Measurements from ENCODE around the gene CCDC120. TPM values are rescaled to one million over a fixed set of nuclear protein-coding genes. Genes with fewer than 3 reads are reported as not detected.

The CCDC120 gene
- total and polyA plus RNA-seq, 11 donors: 0.48 to 3.3 (median 1.1) TPM

- Histone ChIP-seq H3K4me3 (no peak overlapping the region), H3K36me3 (no peaks in the 10 kb centered on the region), H3K9me3 (peaks cover 0 to 5% (median 0%) of the 10 kb centered on the region in 12 donors), H3K4me1 (no peaks in the 10 kb centered on the region), H3K27ac (no peak overlapping the region), H3K27me3 (no peaks in the 10 kb centered on the region)
- 71 to 82% (median 80%) methylated on average over 6 to 10 of the region's 10 CpGs for WGBS, 4 donors
- intact Hi-C loops (cut with DNase I): loop anchor here in 1 of 10 donors (10.0 kb wide), 1 partner anchor 365 kb away; the partner anchor contains the start of gene SUV39H1
- TF ChIP-seq CTCF (IDR thresholded peaks at IDR 0.05): no peak
- TF ChIP-seq POLR2A (IDR thresholded peaks at IDR 0.05): no peak
- ATAC-seq (no peak), DNase-seq (no peak)
Observed at GRCh38 chrX:49059681-49060085, 884 bp downstream of the CCDC120 start.

- DNase-seq (no peak), ATAC-seq (no peak)
- whole genome bisulfite sequencing, 4 donors: 68 to 88% (median 80%) methylated on average over 2 to 3 of the region's 3 CpGs
- no peak for TF ChIP-seq POLR2A (IDR thresholded peaks at IDR 0.05)
- no peak for TF ChIP-seq CTCF (IDR thresholded peaks at IDR 0.05)
- H3K27me3 ChIP-seq: no peaks in the 10 kb centered on the region
- intact Hi-C loops (cut with DNase I): no loop called here
- H3K36me3 ChIP-seq: no peaks in the 10 kb centered on the region
- H3K4me1 ChIP-seq: no peaks in the 10 kb centered on the region
- H3K27ac ChIP-seq: no peak overlapping the region
- no peak overlapping the region for H3K4me3 ChIP-seq
- no peaks in the 10 kb centered on the region for H3K9me3 ChIP-seq
Observed at GRCh38 chrX:49060914-49061313, 2.1 kb downstream of the CCDC120 start.

- Histone ChIP-seq H3K9me3 (no peaks in the 10 kb centered on the region), H3K36me3 (no peaks in the 10 kb centered on the region), H3K27ac (no peak overlapping the region), H3K27me3 (no peaks in the 10 kb centered on the region), H3K4me3 (no peak overlapping the region), H3K4me1 (no peaks in the 10 kb centered on the region)
- WGBS, 4 donors: 66 to 76% (median 72%) methylated on average over 6 to 7 of the region's 7 CpGs
- TF ChIP-seq CTCF (IDR thresholded peaks at IDR 0.05) (no peak), POLR2A (IDR thresholded peaks at IDR 0.05) (no peak)
- intact Hi-C loops (cut with DNase I): no loop called here
- ATAC-seq (no peak), DNase-seq (no peak)
Observed at GRCh38 chrX:49061490-49061889, 2.7 kb downstream of the CCDC120 start.

GRCh38 chrX:49061916-49062315, 3.1 kb downstream of the CCDC120 start:
- ATAC-seq (no peak), DNase-seq (no peak)
- Histone ChIP-seq H3K27ac (no peak overlapping the region), H3K4me1 (no peaks in the 10 kb centered on the region), H3K36me3 (no peaks in the 10 kb centered on the region), H3K27me3 (no peaks in the 10 kb centered on the region), H3K4me3 (no peak overlapping the region), H3K9me3 (no peaks in the 10 kb centered on the region)
- 81 to 85% (median 82%) methylated on average over 8 to 10 of the region's 10 CpGs for WGBS, 4 donors
- intact Hi-C loops (cut with DNase I): no loop called here
- TF ChIP-seq CTCF (IDR thresholded peaks at IDR 0.05) (no peak), POLR2A (IDR thresholded peaks at IDR 0.05) (no peak)
